WTC11 (cell line): ENCODE results near the gene MTA2. TPM values are rescaled to one million over a fixed set of nuclear protein-coding genes. Genes with fewer than 3 reads are reported as not detected.

Experiments used
- ATAC-seq: fragments of 200-7000 bp; cut with Tn5 transposase; 2 replicates; pipeline ENCODE4 v1.10.0; 2021; ENCODE audit warnings: mild to moderate bottlenecking, moderate library complexity
- CTCF ChIA-PET: fragments of 300-600 bp; sonication (Branson Sonifier 250); formaldehyde crosslinking; loops from one replicate; lab custom pipeline; 2021; ENCODE audit warnings: antibody characterized with exemption; lab: Charles Lee
- POLR2A ChIA-PET: fragments of 350-600 bp; sonication (Branson Sonifier 250); formaldehyde crosslinking; loops from one replicate; lab custom pipeline; 2021; ENCODE audit warnings: antibody characterized with exemption; lab: Charles Lee
- DNase-seq: peaks from one replicate; pipeline ENCODE4 v3.0.0; 2021; ENCODE audit warnings: low spot score
- H3K27ac Mint-ChIP-seq: 2 replicates; pipeline ENCODE4 v1.8.0; 2021; ENCODE audit warnings: mixed read lengths
- H3K27me3 Mint-ChIP-seq: 2 replicates; pipeline ENCODE4 v1.8.0; 2021; ENCODE audit warnings: low read depth, mild to moderate bottlenecking, moderate library complexity, mixed read lengths
- H3K36me3 Mint-ChIP-seq: 2 replicates; pipeline ENCODE4 v1.8.0; 2021; ENCODE audit warnings: mixed read lengths
- H3K4me1 Mint-ChIP-seq: 2 replicates; pipeline ENCODE4 v1.8.0; 2022; ENCODE audit warnings: mixed read lengths
- H3K4me3 Mint-ChIP-seq: 2 replicates; pipeline ENCODE4 v1.8.0; 2021; ENCODE audit warnings: mild to moderate bottlenecking, moderate library complexity, mixed read lengths
- H3K9me3 Mint-ChIP-seq: 2 replicates; pipeline ENCODE4 v1.8.0; 2021; ENCODE audit warnings: mixed read lengths
- AFF4 ChIP-seq: sonication (generic); formaldehyde crosslinking; IDR thresholded peaks from 2 replicates; pipeline ENCODE4 v1.8.1; 2023; ENCODE audit warnings: mild to moderate bottlenecking, missing genetic modification reagents, borderline replicate concordance
- ATF1 ChIP-seq: sonication (generic); formaldehyde crosslinking; IDR thresholded peaks from 2 replicates; pipeline ENCODE4 v1.8.1; 2023; ENCODE audit warnings: mild to moderate bottlenecking, moderate library complexity, missing genetic modification reagents
- ATF3 ChIP-seq: sonication (generic); formaldehyde crosslinking; conservative IDR thresholded peaks from 2 replicates; pipeline ENCODE4 v1.8.1; 2022; ENCODE audit warnings: mild to moderate bottlenecking, missing genetic modification reagents
- CREB1 ChIP-seq: sonication (generic); formaldehyde crosslinking; IDR thresholded peaks from 2 replicates; pipeline ENCODE4 v1.8.0; 2023; ENCODE audit warnings: mild to moderate bottlenecking, missing genetic modification reagents
- CTCF ChIP-seq: fragments of 200-600 bp; IDR thresholded peaks from 2 replicates; pipeline ENCODE4 v1.8.0; 2022; ENCODE audit warnings: antibody characterized with exemption
- FOXP1 ChIP-seq: sonication (generic); formaldehyde crosslinking; IDR thresholded peaks from 2 replicates; pipeline ENCODE4 v1.8.0; 2022; ENCODE audit warnings: missing genetic modification reagents, mild to moderate bottlenecking, moderate library complexity, borderline replicate concordance
- MXD4 ChIP-seq: fragments of 250-450 bp; sonication (Bioruptor Pico); IDR thresholded peaks from 2 replicates; pipeline ENCODE4 v1.8.0; 2021; ENCODE audit warnings: mild to moderate bottlenecking, moderate library complexity, borderline replicate concordance
- NR3C1 ChIP-seq: sonication (generic); formaldehyde crosslinking; conservative IDR thresholded peaks from 2 replicates; pipeline ENCODE4 v1.8.1; 2023; ENCODE audit warnings: low read depth, mild to moderate bottlenecking, missing genetic modification reagents
- OVOL2 ChIP-seq: fragments of 250-450 bp; sonication (Bioruptor Pico); IDR thresholded peaks from 2 replicates; pipeline ENCODE4 v1.9.0; 2021; ENCODE audit warnings: mild to moderate bottlenecking, borderline replicate concordance
- PRRX2 ChIP-seq: fragments of 250-450 bp; sonication (Bioruptor Pico); IDR thresholded peaks from 2 replicates; pipeline ENCODE4 v1.8.0; 2021; ENCODE audit warnings: mild to moderate bottlenecking
- RELA ChIP-seq: sonication (generic); formaldehyde crosslinking; IDR thresholded peaks from 2 replicates; pipeline ENCODE4 v1.8.1; 2022; ENCODE audit warnings: missing genetic modification reagents, mild to moderate bottlenecking, borderline replicate concordance
- SMAD3 ChIP-seq: sonication (generic); formaldehyde crosslinking; IDR thresholded peaks from 2 replicates; pipeline ENCODE4 v1.8.0; 2022; ENCODE audit warnings: missing genetic modification reagents, mild to moderate bottlenecking, borderline replicate concordance
- TCF7 ChIP-seq: sonication (generic); formaldehyde crosslinking; IDR thresholded peaks from 2 replicates; pipeline ENCODE4 v1.8.0; 2022; ENCODE audit warnings: mild to moderate bottlenecking, low read depth, missing genetic modification reagents, moderate library complexity
- ZBTB21 ChIP-seq: sonication (generic); formaldehyde crosslinking; IDR thresholded peaks from 2 replicates; pipeline ENCODE4 v1.8.1; 2023; ENCODE audit warnings: mild to moderate bottlenecking, missing genetic modification reagents, borderline replicate concordance
- ZNF219 ChIP-seq: sonication (generic); formaldehyde crosslinking; IDR thresholded peaks from 2 replicates; pipeline ENCODE4 v1.8.0; 2023; ENCODE audit warnings: missing genetic modification reagents, mild to moderate bottlenecking, borderline replicate concordance
- total RNA-seq: library from RNA; stranded (reverse); gene quantifications from 3 replicates; pipeline ENCODE4 v1.2.3, GENCODE V29; 2021

The MTA2 gene
- total RNA-seq, 1 experiment from 2014 or later: 115 TPM

- TF ChIP-seq CTCF (no peak), RELA (CRISPR knock-in tag) (no peak)
Measured at GRCh38 chr11:62607714-62608113, 6.0 kb upstream of the MTA2 start (continued).

GRCh38 chr11:62605902-62606301, 4.2 kb upstream of the MTA2 start:
- Mint-ChIP-seq H3K4me3 (no peak overlapping the region), H3K27ac (peak overlapping the region; percentile 72; the same call in 1 of the 2 replicates), H3K4me1 (peaks cover 48% of the 10 kb centered on the region), H3K36me3 (peaks cover 8% of the 10 kb centered on the region), H3K9me3 (no peaks in the 10 kb centered on the region), H3K27me3 (peaks cover 31% of the 10 kb centered on the region)
- DNase-seq (no peak), ATAC-seq (no peak)
- TF ChIP-seq AFF4 (CRISPR knock-in tag) (no peak), TCF7 (CRISPR knock-in tag) (no peak), MXD4 (CRISPR knock-in tag) (no peak), ATF3 (CRISPR knock-in tag) (no peak), CREB1 (no peak), FOXP1 (CRISPR knock-in tag) (no peak), PRRX2 (CRISPR knock-in tag) (no peak), ATF1 (no peak)
- POLR2A ChIA-PET: interaction anchor here (0.7 to 2.2 kb wide), 3 partner anchors 14 to 155 kb away, joined by 3 to 9 read pairs (median 8); partner anchors contain the start of genes B3GAT3, POLR2G and TUT1
- CTCF ChIA-PET: interaction anchor here (8.9 kb wide), 1 partner anchor 13 kb away, joined by 74 read pairs; the partner anchor contains the start of gene TUT1

- Mint-ChIP-seq H3K4me3 (no peak overlapping the region), H3K36me3 (peaks cover 8% of the 10 kb centered on the region), H3K9me3 (no peaks in the 10 kb centered on the region), H3K27me3 (peaks cover 27% of the 10 kb centered on the region)
- DNase-seq: no peak
- CTCF ChIA-PET: interaction anchor here (1.4 to 8.9 kb wide), 3 partner anchors 13 to 211 kb away, joined by 3 to 74 read pairs (median 5); partner anchors contain the start of genes TMEM179B and TUT1
- ATAC-seq: no peak
- no peak for TF ChIP-seq SMAD3 (CRISPR knock-in tag)
- TF ChIP-seq, all 79 proteins: peak for 0
- Mint-ChIP-seq H3K27ac (no peak overlapping the region), H3K4me1 (peaks cover 47% of the 10 kb centered on the region)
- POLR2A ChIA-PET: interaction anchor here (0.7 to 2.2 kb wide), 3 partner anchors 14 to 156 kb away, joined by 3 to 9 read pairs (median 8); partner anchors contain the start of genes B3GAT3, POLR2G and TUT1
Measured at GRCh38 chr11:62605467-62605866, 3.8 kb upstream of the MTA2 start.

- CTCF ChIA-PET: interaction anchor here (0.8 to 8.9 kb wide), 6 partner anchors 12 to 210 kb away, joined by 3 to 74 read pairs (median 3); partner anchors contain the start of genes TMEM179B, TUT1 and UQCC3
- DNase-seq (peak; percentile 30), ATAC-seq (no peak)
- peak overlapping the region; percentile 12; the same call in 1 of the 2 replicates for H3K4me3 Mint-ChIP-seq
- TF ChIP-seq NR3C1 (no peak), ZBTB21 (CRISPR knock-in tag) (no peak), OVOL2 (CRISPR knock-in tag) (no peak), PRRX2 (CRISPR knock-in tag) (no peak), ZNF219 (CRISPR knock-in tag) (no peak)
- peaks cover 12% of the 10 kb centered on the region for H3K36me3 Mint-ChIP-seq
- H3K27me3 Mint-ChIP-seq: peaks cover 26% of the 10 kb centered on the region
- POLR2A ChIA-PET: interaction anchor here (1.8 to 2.2 kb wide), 2 partner anchors 13 to 17 kb away, joined by 8 to 9 read pairs; partner anchors contain the start of genes B3GAT3 and TUT1
- no peaks in the 10 kb centered on the region for H3K9me3 Mint-ChIP-seq
- peaks cover 51% of the 10 kb centered on the region for H3K4me1 Mint-ChIP-seq
- no peak overlapping the region for H3K27ac Mint-ChIP-seq
Measured at GRCh38 chr11:62604460-62605120, 2.9 kb upstream of the MTA2 start.
